ENCODE results near the gene CRABP2.

Gene CRABP2

GRCh38 chr1:156698995-156699394 is 6.4 kb downstream of the CRABP2 start:
- Histone ChIP-seq H3K27me3 (ENCODE audit: control insufficient read depth, insufficient read depth, low read length) (no peaks in the 10 kb centered on the region; the same call in 1 of the 2 replicates), H3K27ac (ENCODE audit: low read length) (no peak overlapping the region), H3K36me3 (ENCODE audit: control insufficient read depth, insufficient read depth, low read length) (peaks cover 19% of the 10 kb centered on the region), H3K4me1 (ENCODE audit: control insufficient read depth, insufficient read depth, low read length) (peaks cover 7% of the 10 kb centered on the region), H3K4me3 (ENCODE audit: low read length) (no peak overlapping the region), H3K9me3 (ENCODE audit: control insufficient read depth, insufficient read depth, low read length) (no peaks in the 10 kb centered on the region)
- no CpG with 5 or more reads among the region's 1 CpG for WGBS (ENCODE audit: insufficient coverage, insufficient read length)
- DNase-seq (ENCODE audit: low read depth, low spot score) = no peak

- Histone ChIP-seq H3K4me3 (ENCODE audit: low read length) (no peak overlapping the region), H3K27ac (ENCODE audit: low read length) (no peak overlapping the region), H3K9me3 (ENCODE audit: control insufficient read depth, insufficient read depth, low read length) (no peaks in the 10 kb centered on the region), H3K27me3 (ENCODE audit: control insufficient read depth, insufficient read depth, low read length) (no peaks in the 10 kb centered on the region), H3K36me3 (ENCODE audit: control insufficient read depth, insufficient read depth, low read length) (peaks cover 19% of the 10 kb centered on the region), H3K4me1 (ENCODE audit: control insufficient read depth, insufficient read depth, low read length) (peaks cover 10% of the 10 kb centered on the region)
- WGBS (ENCODE audit: insufficient coverage, insufficient read length) = no CpG with 5 or more reads among the region's 8 CpGs
- no peak for DNase-seq (ENCODE audit: low read depth, low spot score)
These were observed 7.9 kb downstream of the CRABP2 start for GRCh38 chr1:156697481-156697880.

DNA sequence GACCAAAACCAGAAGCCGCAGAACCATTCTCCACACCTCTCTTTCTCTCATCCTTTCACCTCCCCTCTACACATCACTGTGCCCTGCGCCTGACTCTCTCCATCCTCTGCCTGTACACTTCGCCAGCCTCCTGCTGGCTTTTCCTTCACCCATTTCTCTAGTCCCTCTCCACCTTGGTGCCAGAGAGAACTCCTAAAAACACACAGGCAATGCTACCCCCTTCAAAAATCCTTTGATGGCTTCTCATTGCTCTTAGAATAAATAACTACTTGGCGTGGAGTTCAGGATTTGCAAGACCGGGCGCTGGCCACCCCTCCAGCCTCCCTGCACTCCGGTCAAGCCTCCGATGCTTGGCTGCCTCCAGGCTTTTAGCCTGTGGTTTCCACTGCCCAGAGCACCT is 8.6 kb downstream of the CRABP2 start:
- no peak overlapping the region for H3K4me3 ChIP-seq (ENCODE audit: low read length)
- WGBS (ENCODE audit: insufficient coverage, insufficient read length) = no CpG with 5 or more reads among the region's 8 CpGs
- H3K4me1 ChIP-seq (ENCODE audit: control insufficient read depth, insufficient read depth, low read length) = peaks cover 10% of the 10 kb centered on the region
- no peak for DNase-seq (ENCODE audit: low read depth, low spot score)
- no peaks in the 10 kb centered on the region for H3K9me3 ChIP-seq (ENCODE audit: control insufficient read depth, insufficient read depth, low read length)
- peaks cover 19% of the 10 kb centered on the region for H3K36me3 ChIP-seq (ENCODE audit: control insufficient read depth, insufficient read depth, low read length)
- H3K27ac ChIP-seq (ENCODE audit: low read length) = no peak overlapping the region
- H3K27me3 ChIP-seq (ENCODE audit: control insufficient read depth, insufficient read depth, low read length) = no peaks in the 10 kb centered on the region

- H3K36me3 ChIP-seq (ENCODE audit: control insufficient read depth, insufficient read depth, low read length) = peaks cover 7% of the 10 kb centered on the region
- DNase-seq (ENCODE audit: low read depth, low spot score) = no peak
- no peaks in the 10 kb centered on the region for H3K9me3 ChIP-seq (ENCODE audit: control insufficient read depth, insufficient read depth, low read length)
- H3K4me1 ChIP-seq (ENCODE audit: control insufficient read depth, insufficient read depth, low read length) = peaks cover 22% of the 10 kb centered on the region
- no CpG with 5 or more reads among the region's 5 CpGs for WGBS (ENCODE audit: insufficient coverage, insufficient read length)
- H3K27me3 ChIP-seq (ENCODE audit: control insufficient read depth, insufficient read depth, low read length) = no peaks in the 10 kb centered on the region
- no peak overlapping the region for H3K27ac ChIP-seq (ENCODE audit: low read length)
- H3K4me3 ChIP-seq (ENCODE audit: low read length) = no peak overlapping the region
These were observed 10.8 kb downstream of the CRABP2 start for GRCh38 chr1:156694690-156694962.

GRCh38 chr1:156693848-156694689 is 11.3 kb downstream of the CRABP2 start:
- H3K4me1 ChIP-seq (ENCODE audit: control insufficient read depth, insufficient read depth, low read length) = peaks cover 22% of the 10 kb centered on the region
- H3K9me3 ChIP-seq (ENCODE audit: control insufficient read depth, insufficient read depth, low read length) = no peaks in the 10 kb centered on the region
- DNase-seq (ENCODE audit: low read depth, low spot score) = no peak
- no CpG with 5 or more reads among the region's 12 CpGs for WGBS (ENCODE audit: insufficient coverage, insufficient read length)
- H3K27me3 ChIP-seq (ENCODE audit: control insufficient read depth, insufficient read depth, low read length) = no peaks in the 10 kb centered on the region
- no peak overlapping the region for H3K27ac ChIP-seq (ENCODE audit: low read length)
- H3K36me3 ChIP-seq (ENCODE audit: control insufficient read depth, insufficient read depth, low read length) = peaks cover 4% of the 10 kb centered on the region
- H3K4me3 ChIP-seq (ENCODE audit: low read length) = no peak overlapping the region

DNA sequence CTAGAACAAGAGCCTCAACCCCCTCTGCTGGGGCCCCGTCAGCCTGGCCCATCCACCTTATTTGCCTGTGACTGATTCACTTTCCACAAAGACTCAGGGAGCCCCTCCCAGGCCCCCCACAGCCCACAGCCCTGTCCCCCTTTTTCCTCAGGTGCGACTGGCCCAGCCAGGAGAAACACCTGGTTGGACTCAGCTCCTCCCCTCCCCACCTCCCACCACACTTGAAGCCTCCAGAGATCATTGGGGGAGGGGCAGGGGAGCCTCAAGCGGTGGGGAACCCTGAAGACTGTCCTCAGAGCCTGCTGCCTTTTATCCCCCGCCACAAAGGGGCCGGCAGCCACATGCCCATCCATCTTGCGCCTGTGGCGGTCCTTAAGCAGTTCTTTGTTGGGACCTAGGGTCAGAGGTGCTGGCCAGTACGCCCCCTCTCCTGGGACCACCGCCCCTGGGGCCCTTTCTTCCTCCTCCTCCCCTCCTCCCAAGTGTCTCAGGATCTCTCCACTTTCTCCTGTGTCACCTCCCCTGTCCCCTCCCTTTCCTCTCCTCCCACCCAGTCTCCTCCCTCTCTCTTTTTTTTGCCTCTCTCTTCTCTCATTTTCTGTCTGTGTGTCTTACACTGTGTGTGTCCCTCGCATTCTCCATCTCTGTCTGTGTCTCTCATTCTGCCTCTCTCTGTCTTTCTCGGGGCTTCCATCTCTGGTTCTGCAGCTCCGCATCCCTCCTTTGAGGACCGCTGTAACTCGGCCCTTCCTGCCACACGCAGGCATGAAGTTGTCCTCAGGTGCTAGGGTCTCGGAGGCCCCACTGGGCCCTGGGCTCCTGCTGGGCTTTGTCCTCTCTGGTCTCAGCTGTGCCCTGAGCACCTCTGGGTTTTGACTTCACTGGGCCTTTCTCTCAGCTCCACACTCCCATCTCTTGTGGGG is 12.2 kb downstream of the CRABP2 start:
- Histone ChIP-seq H3K36me3 (ENCODE audit: control insufficient read depth, insufficient read depth, low read length) (no peaks in the 10 kb centered on the region), H3K4me3 (ENCODE audit: low read length) (no peak overlapping the region), H3K4me1 (ENCODE audit: control insufficient read depth, insufficient read depth, low read length) (peaks cover 22% of the 10 kb centered on the region), H3K9me3 (ENCODE audit: control insufficient read depth, insufficient read depth, low read length) (no peaks in the 10 kb centered on the region), H3K27me3 (ENCODE audit: control insufficient read depth, insufficient read depth, low read length) (no peaks in the 10 kb centered on the region), H3K27ac (ENCODE audit: low read length) (no peak overlapping the region)
- WGBS (ENCODE audit: insufficient coverage, insufficient read length) = no CpG with 5 or more reads among the region's 16 CpGs
- peak; percentile 97 for DNase-seq (ENCODE audit: low read depth, low spot score)

DNA sequence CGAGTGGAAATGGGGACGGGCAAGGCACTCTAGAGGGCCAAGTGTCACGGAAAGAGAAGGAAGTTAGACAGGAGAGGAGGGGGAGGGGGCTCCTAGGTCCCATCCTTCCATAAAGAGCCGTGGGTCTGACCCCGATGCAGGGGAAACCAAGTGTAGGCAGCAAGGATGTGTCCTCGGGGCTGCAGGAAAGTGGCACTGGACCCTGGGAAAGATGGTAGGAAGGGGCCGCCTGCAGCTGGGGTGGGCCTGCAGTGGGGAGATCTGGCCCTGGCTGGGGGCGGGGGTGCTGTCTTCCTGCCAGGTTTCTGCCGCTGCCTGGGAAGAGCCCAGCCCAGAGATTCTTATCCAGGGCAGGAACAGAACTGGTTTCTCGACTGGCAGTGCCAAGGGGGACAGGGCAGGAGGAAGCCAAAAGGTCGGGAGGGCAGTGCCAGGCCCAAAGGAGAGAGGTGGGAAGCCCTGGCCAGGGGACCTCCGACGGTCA is 12.9 kb downstream of the CRABP2 start:
- no CpG with 5 or more reads among the region's 13 CpGs for WGBS (ENCODE audit: insufficient coverage, insufficient read length)
- H3K4me1 ChIP-seq (ENCODE audit: control insufficient read depth, insufficient read depth, low read length) = peaks cover 22% of the 10 kb centered on the region
- H3K27ac ChIP-seq (ENCODE audit: low read length) = peak overlapping the region; percentile 14
- DNase-seq (ENCODE audit: low read depth, low spot score) = no peak
- H3K4me3 ChIP-seq (ENCODE audit: low read length) = no peak overlapping the region
- no peaks in the 10 kb centered on the region for H3K27me3 ChIP-seq (ENCODE audit: control insufficient read depth, insufficient read depth, low read length)
- H3K9me3 ChIP-seq (ENCODE audit: control insufficient read depth, insufficient read depth, low read length) = no peaks in the 10 kb centered on the region
- H3K36me3 ChIP-seq (ENCODE audit: control insufficient read depth, insufficient read depth, low read length) = no peaks in the 10 kb centered on the region

DNA sequence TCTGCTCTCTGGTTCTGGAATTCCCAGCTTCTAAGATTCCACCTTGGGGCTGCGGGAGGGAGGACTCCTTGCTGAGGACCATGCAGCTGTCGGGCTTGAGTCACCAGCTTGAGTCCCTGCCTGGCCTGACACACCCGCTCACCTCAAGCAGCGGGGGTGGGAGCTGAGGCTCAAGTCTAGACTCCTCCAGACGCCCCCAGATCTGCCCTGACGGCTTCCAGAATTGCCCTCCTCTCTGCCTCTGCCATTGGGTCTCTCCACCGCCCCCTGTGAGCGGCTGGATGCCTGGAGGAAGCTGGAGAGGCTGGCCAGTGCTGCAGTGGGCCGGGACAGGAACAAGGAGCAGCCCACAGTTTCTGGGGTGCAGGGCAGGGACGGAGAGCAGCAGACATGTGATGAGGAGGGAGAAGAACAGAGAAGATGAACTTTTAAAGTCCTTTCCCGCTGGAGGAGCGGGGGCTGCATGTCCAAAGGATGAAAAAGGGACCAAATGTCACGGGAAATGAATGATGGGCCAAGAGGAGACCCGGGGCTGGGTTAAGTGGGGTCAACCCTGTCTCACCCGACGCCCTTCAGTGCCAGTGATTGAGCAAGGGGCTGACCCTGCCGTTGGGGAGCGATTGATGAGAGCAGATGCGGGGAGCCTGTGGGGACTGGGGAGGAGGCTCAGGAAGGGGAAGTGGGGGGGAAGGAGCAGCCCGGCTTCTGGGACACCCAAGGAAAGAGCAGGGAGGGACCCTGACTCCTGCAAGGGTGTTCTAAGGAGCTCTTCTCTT is 13.5 kb downstream of the CRABP2 start:
- Histone ChIP-seq H3K27me3 (ENCODE audit: control insufficient read depth, insufficient read depth, low read length) (no peaks in the 10 kb centered on the region), H3K36me3 (ENCODE audit: control insufficient read depth, insufficient read depth, low read length) (no peaks in the 10 kb centered on the region), H3K27ac (ENCODE audit: low read length) (no peak overlapping the region), H3K4me1 (ENCODE audit: control insufficient read depth, insufficient read depth, low read length) (peaks cover 22% of the 10 kb centered on the region), H3K9me3 (ENCODE audit: control insufficient read depth, insufficient read depth, low read length) (no peaks in the 10 kb centered on the region), H3K4me3 (ENCODE audit: low read length) (no peak overlapping the region)
- WGBS (ENCODE audit: insufficient coverage, insufficient read length) = no CpG with 5 or more reads among the region's 20 CpGs
- DNase-seq (ENCODE audit: low read depth, low spot score) = no peak

DNA sequence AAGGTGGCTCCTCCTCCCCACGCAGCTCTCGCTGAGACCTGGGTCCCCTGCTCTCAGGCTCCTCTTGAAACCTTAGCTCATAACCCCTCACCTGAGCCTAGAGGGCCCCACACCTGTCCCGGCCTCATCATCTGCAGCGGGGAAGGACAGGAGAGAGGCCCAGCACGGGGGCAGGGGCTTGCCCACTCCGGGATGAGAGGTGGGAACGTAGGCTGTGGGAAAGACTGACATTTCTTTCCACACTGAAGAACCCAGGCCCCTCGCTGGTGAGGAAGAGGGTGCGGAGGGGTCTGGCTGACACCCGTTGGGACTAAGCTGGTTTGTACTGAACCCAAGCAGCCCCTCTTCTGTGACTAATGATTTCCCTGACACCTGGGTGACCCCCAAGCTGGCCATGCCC is 14.2 kb downstream of the CRABP2 start:
- Histone ChIP-seq H3K27ac (ENCODE audit: low read length) (no peak overlapping the region), H3K27me3 (ENCODE audit: control insufficient read depth, insufficient read depth, low read length) (no peaks in the 10 kb centered on the region), H3K4me3 (ENCODE audit: low read length) (no peak overlapping the region), H3K36me3 (ENCODE audit: control insufficient read depth, insufficient read depth, low read length) (no peaks in the 10 kb centered on the region), H3K9me3 (ENCODE audit: control insufficient read depth, insufficient read depth, low read length) (no peaks in the 10 kb centered on the region), H3K4me1 (ENCODE audit: control insufficient read depth, insufficient read depth, low read length) (peaks cover 22% of the 10 kb centered on the region)
- DNase-seq (ENCODE audit: low read depth, low spot score) = no peak
- WGBS (ENCODE audit: insufficient coverage, insufficient read length) = no CpG with 5 or more reads among the region's 10 CpGs

GRCh38 chr1:156690675-156691036 is 14.7 kb downstream of the CRABP2 start:
- no peak for DNase-seq (ENCODE audit: low read depth, low spot score)
- no CpG with 5 or more reads among the region's 8 CpGs for WGBS (ENCODE audit: insufficient coverage, insufficient read length)
- peaks cover 22% of the 10 kb centered on the region for H3K4me1 ChIP-seq (ENCODE audit: control insufficient read depth, insufficient read depth, low read length)
- no peak overlapping the region for H3K4me3 ChIP-seq (ENCODE audit: low read length)
- no peaks in the 10 kb centered on the region for H3K27me3 ChIP-seq (ENCODE audit: control insufficient read depth, insufficient read depth, low read length)
- no peaks in the 10 kb centered on the region for H3K9me3 ChIP-seq (ENCODE audit: control insufficient read depth, insufficient read depth, low read length)
- H3K36me3 ChIP-seq (ENCODE audit: control insufficient read depth, insufficient read depth, low read length) = no peaks in the 10 kb centered on the region
- no peak overlapping the region for H3K27ac ChIP-seq (ENCODE audit: low read length)

Measured in iPS DF 6.9 (cell line).